Stimulated activated CD4-positive, alpha-beta T cell treated with anti-CD3 and anti-CD28 coated beads, Interleukin-2, amount 100 ng/mL, for 4 hours (primary cell): ENCODE results near the gene SLC7A9.

Experiments
- DNase-seq: peaks from one replicate; pipeline ENCODE4 v3.0.0-alpha.2; 2020; ENCODE audit warnings: low read depth

SLC7A9 gene

GRCh38 chr19:32824916-32825608, 44.5 kb downstream of the SLC7A9 start:
- DNase-seq = no peak

GRCh38 chr19:32824191-32824751, 45.3 kb downstream of the SLC7A9 start:
- no peak for DNase-seq

DNA sequence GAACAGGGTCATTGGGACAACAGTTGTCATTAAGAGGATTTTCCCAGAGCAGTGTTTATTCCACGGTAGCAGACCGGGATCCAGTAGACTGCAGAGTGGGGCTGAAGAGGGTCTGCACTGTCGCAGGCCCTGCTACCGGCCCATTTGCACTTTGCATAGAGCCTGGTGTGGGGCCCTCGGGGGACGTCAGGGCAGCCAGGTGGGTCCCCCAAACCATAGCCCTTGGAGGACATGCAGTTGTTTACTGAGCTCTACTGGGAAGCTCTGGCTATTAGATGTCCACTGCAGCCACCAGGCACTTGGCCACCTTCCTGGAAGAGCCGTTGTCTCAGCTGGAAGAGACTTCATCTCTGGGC, 45.8 kb downstream of the SLC7A9 start:
- DNase-seq = no peak

- DNase-seq = no peak
These were observed 46.4 kb downstream of the SLC7A9 start for GRCh38 chr19:32822916-32823746.

- DNase-seq = no peak
These were observed 49.9 kb downstream of the SLC7A9 start for GRCh38 chr19:32819419-32820400.

- no peak for DNase-seq
These were observed 51.0 kb downstream of the SLC7A9 start for GRCh38 chr19:32818536-32818935.

DNA sequence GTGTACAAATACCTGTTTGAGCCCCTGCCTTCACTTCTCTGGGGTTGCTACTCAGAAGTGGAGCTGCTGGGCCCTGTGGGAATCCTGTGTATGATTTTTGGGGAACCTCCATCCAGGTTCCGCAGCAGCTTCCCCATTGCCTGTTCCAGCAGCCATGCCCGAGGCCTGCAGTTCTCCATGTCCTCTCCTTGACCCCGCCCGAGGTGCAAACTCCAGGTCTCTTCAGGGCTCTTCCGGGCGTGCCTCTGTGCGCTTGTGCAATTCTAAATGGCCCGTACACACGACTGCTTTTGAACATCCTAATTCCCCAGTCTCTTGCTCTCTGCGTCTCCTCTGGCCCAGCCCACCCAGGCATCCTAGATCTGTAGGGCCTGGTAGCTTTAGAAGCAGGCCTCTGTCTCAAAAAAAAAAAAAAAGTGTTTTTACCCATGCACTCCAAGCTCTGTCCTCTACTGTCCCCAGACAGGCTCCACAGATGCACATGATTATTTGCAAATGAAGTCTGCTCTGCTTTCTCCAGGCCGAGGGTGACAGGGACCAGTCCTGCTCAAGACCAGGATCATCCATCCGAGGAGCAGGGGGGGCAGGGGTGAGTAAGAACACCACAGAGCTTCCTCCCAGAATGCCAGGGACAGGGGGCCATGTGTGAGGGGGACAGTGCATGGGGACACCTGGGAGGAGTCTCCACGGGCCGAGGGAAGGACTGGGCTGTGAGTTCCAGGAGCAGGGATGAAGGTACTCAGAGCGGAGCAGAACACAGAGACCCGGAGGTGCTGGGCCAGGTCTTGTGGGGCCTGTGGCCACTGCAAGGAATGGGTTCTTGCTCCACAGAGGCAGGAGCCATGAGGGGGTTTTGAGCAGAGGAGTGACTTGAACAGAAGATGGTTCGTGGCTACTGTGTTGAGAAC, 51.7 kb downstream of the SLC7A9 start:
- DNase-seq = no peak

GRCh38 chr19:32816555-32817099, 52.9 kb downstream of the SLC7A9 start:
- no peak for DNase-seq

- DNase-seq = no peak
These were observed 54.9 kb downstream of the SLC7A9 start for GRCh38 chr19:32814624-32815023.

DNA sequence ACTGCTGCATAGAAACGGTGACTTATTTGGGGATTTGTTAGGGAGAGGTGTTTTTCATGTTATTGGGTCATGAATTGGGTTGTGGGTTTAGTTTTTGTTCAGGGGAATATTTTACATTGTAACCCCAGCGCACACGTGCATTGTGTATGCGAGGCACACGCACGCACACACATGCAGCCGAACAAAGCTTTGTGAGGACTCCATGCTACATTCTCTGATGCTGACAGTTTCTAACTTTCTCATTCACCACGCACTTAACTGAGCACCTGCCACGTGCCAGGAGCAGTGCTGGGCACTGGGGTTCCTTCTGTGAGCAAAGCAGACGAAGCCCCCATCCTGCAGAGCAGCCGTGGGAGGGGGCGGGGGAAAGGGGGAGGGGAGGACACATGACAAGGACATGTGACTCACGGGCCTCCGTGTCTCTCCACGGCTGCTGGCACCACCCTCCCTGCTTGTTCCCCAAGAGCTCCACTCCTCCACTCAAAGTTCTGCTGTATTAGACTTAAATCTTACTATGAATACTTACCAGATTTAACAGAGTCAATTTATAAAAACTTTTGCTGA, 55.6 kb downstream of the SLC7A9 start:
- DNase-seq = peak; percentile 6

- DNase-seq = no peak
These were observed 57.0 kb downstream of the SLC7A9 start for GRCh38 chr19:32812571-32812970.

- no peak for DNase-seq
These were observed 57.5 kb downstream of the SLC7A9 start for GRCh38 chr19:32812036-32812435.

DNA sequence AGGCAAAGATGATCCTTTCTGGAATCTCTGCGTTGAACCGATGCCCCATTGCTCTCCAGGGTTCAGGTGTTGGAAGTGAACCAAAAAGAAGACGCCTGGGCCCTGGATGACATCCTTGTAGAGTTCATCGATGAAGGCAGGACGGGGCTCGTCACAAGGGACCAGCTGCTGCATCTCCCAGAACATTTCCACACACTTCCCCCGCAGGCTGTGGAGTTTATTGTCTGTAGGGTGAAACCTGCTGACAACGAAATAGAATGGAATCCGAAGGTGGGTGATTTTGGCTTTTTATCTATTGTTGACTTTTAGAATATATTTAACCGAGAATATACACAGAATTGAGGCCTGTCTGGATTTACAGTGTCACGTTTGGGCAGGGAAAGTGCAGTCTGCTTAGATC, 58.4 kb downstream of the SLC7A9 start:
- DNase-seq = no peak

DNA sequence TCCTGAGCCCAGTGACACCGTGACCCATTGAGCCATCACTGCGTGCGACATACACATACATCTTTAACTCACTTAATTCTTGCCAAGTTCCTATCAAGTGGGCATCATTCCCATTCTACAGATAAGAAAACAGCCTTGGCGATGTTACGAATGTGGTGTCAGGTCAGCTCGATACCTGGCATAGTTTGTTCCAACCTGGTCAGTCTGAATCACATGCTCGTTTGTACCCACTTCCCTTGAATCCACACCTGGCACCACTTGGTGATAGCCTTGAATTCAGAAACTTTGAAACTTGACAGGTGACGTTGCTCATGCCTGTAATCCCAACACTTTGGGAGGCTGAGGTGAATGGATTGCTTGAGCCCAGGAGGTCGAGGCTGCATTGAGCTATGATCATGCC, 59.1 kb downstream of the SLC7A9 start:
- DNase-seq = no peak

GRCh38 chr19:32809754-32810153, 59.8 kb downstream of the SLC7A9 start:
- DNase-seq = no peak

GRCh38 chr19:32809254-32809653, 60.3 kb downstream of the SLC7A9 start:
- no peak for DNase-seq

- DNase-seq = no peak
These were observed 61.3 kb downstream of the SLC7A9 start for GRCh38 chr19:32808236-32808635.

GRCh38 chr19:32802840-32803239, 66.7 kb downstream of the SLC7A9 start:
- no peak for DNase-seq

DNA sequence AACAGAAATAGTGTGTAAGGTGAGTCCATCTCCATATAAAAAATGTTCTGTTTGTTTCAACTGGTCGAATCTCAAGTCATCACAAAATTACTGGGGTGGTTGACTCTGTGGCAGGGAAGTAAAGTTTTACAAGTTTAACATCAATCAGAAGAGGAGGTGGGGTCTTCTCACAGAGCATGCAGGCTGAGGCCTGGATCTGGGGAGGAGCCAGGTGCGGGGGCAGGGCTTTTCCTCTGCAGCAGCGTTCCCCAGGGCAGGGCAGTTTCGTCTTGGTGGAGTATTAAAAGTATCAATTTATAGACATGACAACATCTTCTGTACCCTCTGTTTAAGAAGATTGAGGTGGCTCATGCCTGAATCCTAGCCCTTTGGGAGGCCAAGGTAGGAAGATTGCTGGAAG, 68.8 kb downstream of the SLC7A9 start:
- no peak for DNase-seq

DNA sequence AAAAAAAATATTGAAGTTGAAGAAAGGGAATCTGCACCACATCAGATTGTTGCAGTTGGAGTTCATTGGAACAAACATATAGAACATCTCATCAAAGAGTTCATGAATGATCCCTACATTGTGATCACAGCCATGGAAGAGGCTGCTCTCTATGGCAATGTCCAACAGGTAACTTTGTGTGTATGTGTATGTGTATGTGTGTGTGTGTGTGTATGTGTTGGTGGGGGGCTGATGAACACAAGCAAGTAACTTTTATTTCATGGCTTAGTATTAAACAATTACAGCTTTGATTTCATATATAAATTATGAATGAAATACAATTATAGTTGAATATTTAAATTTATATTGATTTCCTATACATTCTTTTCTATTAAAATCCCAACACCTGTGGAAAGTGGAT, 69.4 kb downstream of the SLC7A9 start:
- DNase-seq = no peak
